Measurements from ENCODE around the gene YARS2.
"Not testable (repeated sequence)": the region's sequence is repeated elsewhere in the genome, so short reads cannot be mapped to it uniquely, and the experiment has no call there.

The YARS2 gene

GRCh38 chr12:32742133-32742532, 13.6 kb downstream of the YARS2 start:
- no peak for DNase-seq

DNA sequence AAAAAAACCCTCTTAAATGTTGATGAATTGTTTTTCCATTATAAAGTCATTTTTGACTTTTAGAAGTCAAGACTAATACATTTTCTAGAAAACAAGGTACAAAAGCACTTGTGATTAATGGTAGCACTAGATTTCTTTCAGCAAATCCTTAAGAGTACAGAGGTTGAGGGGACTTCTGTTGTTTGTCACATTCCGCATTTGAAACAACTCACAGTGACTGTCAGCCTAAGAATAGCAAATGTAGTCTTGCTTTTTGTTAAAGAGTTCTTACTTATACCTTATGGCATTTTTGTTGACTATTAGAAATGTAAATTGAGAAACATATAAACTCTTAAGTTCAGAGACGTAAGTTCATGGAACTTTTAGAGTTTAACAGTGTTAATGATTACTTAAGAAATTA, 16.4 kb downstream of the YARS2 start:
- DNase-seq = no peak

DNA sequence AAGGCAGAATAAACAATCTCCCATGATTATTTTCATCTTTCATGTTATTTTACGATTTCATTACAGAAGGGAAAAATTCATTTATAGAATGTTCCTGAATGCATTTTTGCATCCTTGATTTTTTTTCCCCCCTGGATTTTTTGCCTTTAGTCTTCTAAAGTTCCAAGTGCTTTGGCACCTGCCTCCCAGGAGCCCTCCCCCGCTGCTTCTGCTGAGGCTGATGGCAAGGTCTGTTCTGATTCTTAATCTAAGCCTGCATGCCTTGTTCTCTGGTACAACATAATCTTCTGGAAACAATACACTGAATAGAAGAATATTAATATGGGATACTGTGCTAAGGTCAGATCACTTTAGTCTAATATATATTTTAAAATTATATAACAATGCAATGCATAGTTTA, 18.0 kb downstream of the YARS2 start:
- no peak for DNase-seq

DNA sequence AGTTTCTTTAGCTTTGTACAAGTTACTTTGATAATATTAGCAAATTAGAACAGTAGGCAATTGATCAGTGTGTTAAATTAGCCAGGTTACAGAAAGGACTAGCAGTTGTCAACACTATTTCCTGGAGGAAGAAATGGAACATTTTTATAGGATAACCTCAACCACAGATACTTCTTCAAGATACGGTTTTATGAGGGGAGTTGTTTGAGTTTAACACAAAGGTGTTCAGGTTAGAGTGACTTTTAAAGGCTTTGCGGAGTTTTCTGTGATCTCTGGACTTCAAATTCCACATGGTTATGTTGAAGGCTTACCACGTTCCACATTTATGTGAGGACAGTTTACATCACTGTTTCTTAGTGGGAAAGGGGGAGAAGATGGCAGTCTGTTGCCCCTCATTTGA, 19.3 kb downstream of the YARS2 start:
- DNase-seq = no peak

DNA sequence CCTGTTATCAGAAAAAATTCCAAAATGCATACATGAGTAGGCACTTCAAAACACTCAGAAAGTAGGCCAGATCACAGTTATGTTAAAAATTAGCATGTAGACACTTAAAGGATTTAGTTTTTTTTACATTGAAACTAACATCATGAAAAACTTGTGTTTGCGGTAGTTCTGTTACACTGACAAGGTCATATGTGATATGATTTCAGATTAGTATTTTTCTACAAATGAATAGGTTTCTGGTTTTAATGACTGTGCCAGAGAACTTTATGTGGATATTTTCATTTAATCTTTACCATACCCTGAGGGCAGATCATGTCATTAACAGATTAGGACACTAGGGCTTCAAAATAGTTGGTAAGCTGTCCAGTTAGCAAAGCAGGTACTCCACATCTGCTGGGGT, 20.7 kb downstream of the YARS2 start:
- DNase-seq = no peak

- no peak for DNase-seq
Observed at GRCh38 chr12:32727237-32727636, 28.5 kb downstream of the YARS2 start.

DNA sequence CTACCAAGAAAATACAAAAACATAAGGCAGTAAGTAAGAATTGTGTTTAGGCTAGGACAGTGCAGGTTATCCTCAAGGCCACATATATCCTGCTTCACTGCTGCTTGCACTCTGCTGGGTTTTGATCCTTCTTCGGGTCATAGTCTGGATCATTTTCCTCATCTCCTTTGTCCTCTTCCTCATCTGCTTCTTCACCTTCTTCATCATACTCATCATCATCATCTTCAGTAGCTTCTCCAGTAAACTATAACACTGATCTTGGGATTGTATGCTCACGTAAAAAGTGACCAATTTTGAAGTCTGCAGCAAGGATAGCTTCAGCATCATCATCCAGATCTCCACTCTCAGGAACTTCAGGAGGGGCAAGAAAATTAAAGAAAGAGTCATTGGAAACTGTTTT, 29.4 kb downstream of the YARS2 start:
- no peak for DNase-seq

GRCh38 chr12:32725308-32725707, 30.4 kb downstream of the YARS2 start:
- not testable (repeated sequence) for DNase-seq

- DNase-seq = no peak
Observed at GRCh38 chr12:32718926-32719325, 36.8 kb downstream of the YARS2 start.

GRCh38 chr12:32714772-32715171, 40.9 kb downstream of the YARS2 start:
- no peak for DNase-seq

DNA sequence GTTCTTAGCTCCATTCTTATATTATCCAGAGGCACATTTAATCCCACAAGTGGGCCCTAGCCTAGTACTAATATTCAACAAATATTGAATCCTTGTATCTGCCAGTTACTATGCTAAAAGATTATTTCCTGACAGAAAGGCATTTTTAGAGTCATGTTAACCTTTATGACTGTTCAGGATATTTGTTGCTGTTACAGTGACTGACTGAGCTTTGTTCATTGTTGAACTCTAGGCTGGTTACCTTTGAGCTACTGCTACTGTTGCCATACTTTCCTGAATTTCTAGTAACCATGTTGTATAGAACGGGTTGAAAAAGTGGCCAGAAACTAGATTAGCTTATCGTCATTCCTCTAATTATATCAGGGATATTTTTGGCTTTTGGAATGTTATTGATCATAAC, 46.8 kb downstream of the YARS2 start:
- DNase-seq = no peak

- DNase-seq = no peak
Observed at GRCh38 chr12:32706335-32707024, 49.2 kb downstream of the YARS2 start.

DNA sequence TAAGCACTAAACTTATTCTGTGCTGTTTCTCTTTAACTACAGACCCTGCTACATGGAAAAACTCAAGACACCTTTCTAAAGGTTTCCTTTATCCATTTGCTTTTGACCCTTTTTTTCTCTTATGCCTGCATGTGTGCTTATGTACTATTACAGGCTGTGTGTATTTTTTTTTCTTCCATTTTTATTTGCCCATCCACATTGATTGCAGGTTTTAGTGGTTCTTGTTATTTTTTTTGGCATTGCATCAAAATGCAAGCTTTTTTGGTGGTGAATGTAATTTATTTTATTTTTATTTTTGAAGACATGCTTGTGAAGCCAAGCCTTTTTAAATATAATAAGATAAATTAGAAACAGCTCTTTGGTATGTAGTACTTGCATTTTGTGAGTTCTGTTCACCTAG, 49.9 kb downstream of the YARS2 start:
- DNase-seq = no peak

DNA sequence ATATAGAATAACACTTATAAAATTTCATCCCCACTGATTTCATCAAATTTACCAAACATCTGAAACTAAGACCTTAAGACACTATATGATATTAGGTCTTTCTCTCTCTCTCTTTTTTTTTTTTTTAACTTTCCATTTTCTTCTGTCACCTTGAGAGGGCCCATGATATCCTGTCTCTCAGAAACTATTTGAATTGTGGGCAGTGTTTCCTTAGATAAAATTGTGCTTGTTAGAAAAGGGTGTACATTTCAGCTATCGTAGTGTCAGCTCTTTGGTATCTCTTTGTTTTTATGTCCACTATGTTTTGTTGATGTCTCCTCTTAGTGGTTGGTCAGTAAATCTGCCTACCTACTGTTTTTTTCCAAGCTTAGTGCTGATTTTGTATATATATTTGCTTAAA, 52.8 kb downstream of the YARS2 start:
- no peak for DNase-seq

- DNase-seq = no peak
Observed at GRCh38 chr12:32702473-32702872, 53.2 kb downstream of the YARS2 start.

DNA sequence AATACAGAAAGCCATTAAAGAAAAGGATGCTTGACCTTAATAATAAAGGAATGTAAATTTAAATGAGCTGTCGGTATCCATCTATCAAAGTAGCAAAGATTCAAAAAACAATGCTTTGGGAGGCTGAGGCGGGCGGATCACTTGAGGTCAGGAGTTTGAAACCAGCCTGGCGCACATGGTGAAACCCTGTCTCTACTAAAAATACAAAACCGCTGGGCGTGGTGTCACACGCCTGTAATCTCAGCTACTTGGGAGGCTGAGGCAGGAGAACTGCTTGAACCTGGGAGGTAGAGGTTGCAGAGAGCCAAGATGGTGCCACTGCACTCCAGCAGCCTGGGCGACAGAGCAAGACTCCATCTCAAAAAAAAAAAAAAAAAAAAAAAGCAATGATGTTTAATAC, 56.3 kb downstream of the YARS2 start:
- not testable (repeated sequence) for DNase-seq

GRCh38 chr12:32698285-32698684, 57.4 kb downstream of the YARS2 start:
- peak; percentile 12 for DNase-seq

DNA sequence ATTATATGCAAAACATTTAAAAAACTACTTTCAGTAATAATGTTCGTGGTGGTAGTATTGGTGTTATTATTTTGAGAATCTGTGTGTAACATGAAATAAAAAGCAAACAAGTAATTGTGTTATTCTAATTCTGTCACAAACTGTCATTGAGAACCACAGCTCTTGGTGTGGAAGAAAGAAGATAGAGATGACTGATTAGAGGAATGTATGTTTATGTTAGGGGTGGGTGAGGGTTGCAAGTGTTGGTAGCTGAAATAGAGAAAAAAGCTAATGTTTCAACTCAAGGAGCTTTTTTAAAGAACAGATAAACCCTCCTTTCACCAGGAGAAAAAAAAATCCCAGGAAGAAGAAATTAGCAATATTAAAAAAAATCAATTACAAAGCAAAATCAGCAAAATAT, 58.3 kb downstream of the YARS2 start:
- DNase-seq = no peak

All from COR-L47 (cell line).